HepG2 (cell line): ENCODE data around the gene SSBP4. TPM values are rescaled to one million over a fixed set of nuclear protein-coding genes. Genes with fewer than 3 reads are reported as not detected.

Source experiments
- DPF2 ChIP-seq: sonication (generic); formaldehyde crosslinking; IDR thresholded peaks from 2 replicates; pipeline ENCODE4 v1.4.0; 2020; ENCODE audit warnings: mild to moderate bottlenecking, low read depth, missing genetic modification reagents, borderline replicate concordance
- GFI1 ChIP-seq: sonication (generic); formaldehyde crosslinking; IDR thresholded peaks from 2 replicates; pipeline ENCODE4 v1.5.0; 2020; ENCODE audit warnings: missing genetic modification reagents, mild to moderate bottlenecking, borderline replicate concordance
- HNRNPK ChIP-seq: fragments of 200-400 bp; formaldehyde crosslinking; IDR thresholded peaks from 2 replicates; pipeline ENCODE4 v1.6.1; 2018; ENCODE audit warnings: low read length, low read depth, moderate library complexity, mild to moderate bottlenecking; ENCODE audit not compliant: poor library complexity, severe bottlenecking
- IRF2 ChIP-seq: IDR thresholded peaks from 2 replicates; pipeline ENCODE4 v1.6.1; 2018; ENCODE audit warnings: missing genetic modification reagents, missing compliant biosample characterization
- KDM5B ChIP-seq: sonication (generic); formaldehyde crosslinking; IDR thresholded peaks from 2 replicates; pipeline ENCODE4 v1.4.0; 2020; ENCODE audit warnings: missing genetic modification reagents, mild to moderate bottlenecking, borderline replicate concordance
- MBNL3 ChIP-seq: fragments of 250-450 bp; sonication (Bioruptor Pico); conservative IDR thresholded peaks from 2 replicates; pipeline ENCODE4 v1.8.0; 2022; ENCODE audit warnings: mild to moderate bottlenecking, inconsistent platforms
- MXD4 ChIP-seq: IDR thresholded peaks from 2 replicates; pipeline ENCODE4 v1.6.1; 2016; ENCODE audit warnings: mild to moderate bottlenecking, missing biosample characterization, missing genetic modification reagents
- PRPF4 ChIP-seq: fragments of 200-400 bp; formaldehyde crosslinking; IDR thresholded peaks from 2 replicates; pipeline ENCODE4 v1.6.1; 2016; ENCODE audit warnings: low read length, low read depth; ENCODE audit not compliant: poor library complexity, severe bottlenecking
- RAD51 ChIP-seq: fragments of 450-650 bp; IDR thresholded peaks from 2 replicates; pipeline ENCODE4 v1.6.1; 2016; ENCODE audit warnings: borderline replicate concordance
- RBFOX2 ChIP-seq: fragments of 200-400 bp; formaldehyde crosslinking; IDR thresholded peaks from 2 replicates; pipeline ENCODE4 v1.6.1; 2017; ENCODE audit warnings: low read depth, mild to moderate bottlenecking, low read length
- SIN3A ChIP-seq: IDR thresholded peaks from 2 replicates; pipeline ENCODE4 v1.6.1; 2011; ENCODE audit warnings: low read depth, mild to moderate bottlenecking, control low read depth, low read length, borderline replicate concordance
- SRSF4 ChIP-seq: fragments of 200-400 bp; formaldehyde crosslinking; IDR thresholded peaks from one replicate; pipeline ENCODE4 v1.6.1; 2018; ENCODE audit warnings: mild to moderate bottlenecking, low read depth, low read length, moderate library complexity; ENCODE audit not compliant: poor library complexity, severe bottlenecking
- TAF15 ChIP-seq: fragments of 200-400 bp; formaldehyde crosslinking; IDR thresholded peaks from one replicate; pipeline ENCODE4 v1.6.1; 2018; ENCODE audit warnings: mild to moderate bottlenecking, low read depth, low read length; ENCODE audit not compliant: poor library complexity, severe bottlenecking
- ZBTB38 ChIP-seq: sonication (generic); formaldehyde crosslinking; IDR thresholded peaks from 2 replicates; pipeline ENCODE4 v1.5.1; 2020; ENCODE audit warnings: mild to moderate bottlenecking, missing genetic modification reagents
- ZNF317 ChIP-seq: sonication (generic); formaldehyde crosslinking; IDR thresholded peaks from 2 replicates; pipeline ENCODE4 v1.5.0; 2020; ENCODE audit warnings: mild to moderate bottlenecking, missing genetic modification reagents
- ZNF546 ChIP-seq: sonication (generic); formaldehyde crosslinking; conservative IDR thresholded peaks from 2 replicates; pipeline ENCODE4 v1.8.1; 2023; ENCODE audit warnings: mild to moderate bottlenecking, missing genetic modification reagents
- ZNF558 ChIP-seq: sonication (generic); formaldehyde crosslinking; IDR thresholded peaks from 2 replicates; pipeline ENCODE4 v1.9.0; 2022; ENCODE audit warnings: mild to moderate bottlenecking, missing genetic modification reagents, borderline replicate concordance
- ZNF569 ChIP-seq: sonication (generic); formaldehyde crosslinking; IDR thresholded peaks from 2 replicates; pipeline ENCODE4 v1.5.0; 2020; ENCODE audit warnings: mild to moderate bottlenecking, missing genetic modification reagents, moderate library complexity, borderline replicate concordance
- ZNF713 ChIP-seq: sonication (generic); formaldehyde crosslinking; IDR thresholded peaks from 2 replicates; pipeline ENCODE4 v1.4.0; 2020; ENCODE audit warnings: mild to moderate bottlenecking, missing genetic modification reagents
- polyA plus RNA-seq, 8 experiments: library from polyadenylated mRNA; depleted of rRNA in 3 of 8; stranded (reverse) in 7 of 8; unstranded in 1 of 8; fragments of >200 nt; fragmentation: Illumina TruSeq in 4 of 8; extraction: Trizol in 4 of 8; gene quantifications; 2 replicates each; pipeline versions ENCODE4 v1.2.1 to v1.2.3, GENCODE V29; 2011 to 2016; ENCODE audit warnings: low read depth in 4 of 8, missing spikeins in 1 of 8, mixed read lengths in 1 of 8; ENCODE audit not compliant: insufficient read depth in 1 of 8
- total RNA-seq, 5 experiments: library from RNA; depleted of rRNA; stranded (reverse); fragments of >200 nt; fragmentation: Illumina TruSeq; extraction: Trizol; gene quantifications; 2 replicates each; pipeline ENCODE4 v1.2.3, GENCODE V29; 2016; ENCODE audit warnings: low read depth in 1 of 5
- TF ChIP-seq, protein P1 (sequence below): IDR thresholded peaks from 2 replicates; pipeline ENCODE4 v1.6.1; 2018; ENCODE audit warnings: missing genetic modification reagents, mild to moderate bottlenecking, missing compliant biosample characterization
- TF ChIP-seq, protein P2 (sequence below): IDR thresholded peaks from 2 replicates; pipeline ENCODE4 v1.6.1; 2012; ENCODE audit warnings: inconsistent platforms
- TF ChIP-seq, protein P3 (sequence below): sonication (generic); formaldehyde crosslinking; conservative IDR thresholded peaks from 2 replicates; pipeline ENCODE4 v1.5.0; 2020; ENCODE audit warnings: missing genetic modification reagents
- TF ChIP-seq, protein P4 (sequence below): IDR thresholded peaks from 2 replicates; pipeline ENCODE4 v1.6.1; 2016; ENCODE audit warnings: missing compliant biosample characterization, missing genetic modification reagents, borderline replicate concordance
- TF ChIP-seq, protein P5 (sequence below), 2 experiments: fragments of 450-650 bp in 1 of 2; sonication (generic) in 1 of 2; formaldehyde crosslinking; IDR thresholded peaks; 2 replicates each; pipeline versions ENCODE4 v1.5.0 to v1.8.0; 2020 to 2022; ENCODE audit warnings: mild to moderate bottlenecking in 1 of 2, missing genetic modification reagents in 1 of 2

The SSBP4 gene
- total and polyA plus RNA-seq, 2 of the 13 experiments (the other 11 are each of a cell fraction or from before 2014, with no cell fraction given): 20.8 to 39.5 TPM

DNA sequence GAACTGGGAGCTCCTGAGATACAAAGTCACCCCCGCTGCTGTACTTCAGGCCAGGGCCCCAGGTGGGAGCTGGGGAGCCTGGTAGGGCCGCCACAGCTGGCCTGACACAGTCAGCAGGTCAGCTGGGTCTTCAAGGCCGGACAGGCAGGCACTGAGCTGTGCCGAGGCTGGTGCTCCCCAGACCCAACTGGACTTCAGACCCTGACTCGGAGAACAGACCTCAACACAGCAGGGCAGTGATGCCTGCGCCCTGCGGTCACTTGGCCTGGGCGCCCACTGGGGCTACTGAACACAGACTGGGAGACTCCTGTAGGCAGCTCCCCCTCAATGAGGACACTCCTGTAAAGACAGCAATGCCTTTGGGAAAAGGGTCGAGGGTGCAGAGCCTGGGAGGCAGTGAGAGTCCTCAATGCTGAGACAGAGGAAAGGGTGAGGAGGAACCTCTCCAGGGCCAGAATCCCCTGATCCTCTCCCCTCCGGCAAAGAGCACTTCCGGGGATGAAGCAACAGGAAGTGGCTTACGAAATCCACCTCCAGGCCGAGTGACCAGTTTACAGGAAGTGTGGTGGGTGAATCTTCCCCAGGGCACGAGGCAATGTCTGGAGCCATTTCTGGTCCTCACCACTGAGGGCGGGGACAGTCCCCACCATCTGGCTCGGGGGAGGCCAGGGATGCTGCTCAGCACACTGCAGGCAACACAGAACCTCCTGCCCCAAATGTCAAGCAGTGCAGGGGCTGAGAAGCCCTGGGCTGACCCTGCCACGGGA is 59.5 kb downstream of the SSBP4 start (continued):
- TF ChIP-seq, protein P1, sequence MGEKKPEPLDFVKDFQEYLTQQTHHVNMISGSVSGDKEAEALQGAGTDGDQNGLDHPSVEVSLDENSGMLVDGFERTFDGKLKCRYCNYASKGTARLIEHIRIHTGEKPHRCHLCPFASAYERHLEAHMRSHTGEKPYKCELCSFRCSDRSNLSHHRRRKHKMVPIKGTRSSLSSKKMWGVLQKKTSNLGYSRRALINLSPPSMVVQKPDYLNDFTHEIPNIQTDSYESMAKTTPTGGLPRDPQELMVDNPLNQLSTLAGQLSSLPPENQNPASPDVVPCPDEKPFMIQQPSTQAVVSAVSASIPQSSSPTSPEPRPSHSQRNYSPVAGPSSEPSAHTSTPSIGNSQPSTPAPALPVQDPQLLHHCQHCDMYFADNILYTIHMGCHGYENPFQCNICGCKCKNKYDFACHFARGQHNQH (CRISPR knock-in tag): peak; percentile 92
- TF ChIP-seq MXD4 (no peak), ZNF317 (CRISPR knock-in tag) (peak; percentile 86; the same call in 1 of the 2 replicates), ZNF546 (CRISPR knock-in tag) (peak; percentile 90), RBFOX2 (peak; percentile 39; the same call in 1 of the 2 replicates), MBNL3 (no peak), IRF2 (CRISPR knock-in tag) (peak; percentile 93), ZNF558 (peak; percentile 47; the same call in 1 of the 2 replicates), SRSF4 (no peak), DPF2 (peak; percentile 65; the same call in 1 of the 2 replicates), GFI1 (CRISPR knock-in tag) (no peak; the same call in 1 of the 2 replicates), RAD51 (no peak), TAF15 (no peak), HNRNPK (no peak), PRPF4 (no peak), KDM5B (CRISPR knock-in tag) (peak; percentile 89; the same call in 1 of the 2 replicates), ZBTB38 (CRISPR knock-in tag) (peak; percentile 89), ZNF713 (CRISPR knock-in tag) (0 out of 2 replicates have a peak, but pooled peaks have one; percentile 49), ZNF569 (CRISPR knock-in tag) (no peak; the same call in 1 of the 2 replicates), SIN3A (no peak)
- TF ChIP-seq, protein P2, sequence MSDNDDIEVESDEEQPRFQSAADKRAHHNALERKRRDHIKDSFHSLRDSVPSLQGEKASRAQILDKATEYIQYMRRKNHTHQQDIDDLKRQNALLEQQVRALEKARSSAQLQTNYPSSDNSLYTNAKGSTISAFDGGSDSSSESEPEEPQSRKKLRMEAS: peak; percentile 97
- TF ChIP-seq, protein P3, sequence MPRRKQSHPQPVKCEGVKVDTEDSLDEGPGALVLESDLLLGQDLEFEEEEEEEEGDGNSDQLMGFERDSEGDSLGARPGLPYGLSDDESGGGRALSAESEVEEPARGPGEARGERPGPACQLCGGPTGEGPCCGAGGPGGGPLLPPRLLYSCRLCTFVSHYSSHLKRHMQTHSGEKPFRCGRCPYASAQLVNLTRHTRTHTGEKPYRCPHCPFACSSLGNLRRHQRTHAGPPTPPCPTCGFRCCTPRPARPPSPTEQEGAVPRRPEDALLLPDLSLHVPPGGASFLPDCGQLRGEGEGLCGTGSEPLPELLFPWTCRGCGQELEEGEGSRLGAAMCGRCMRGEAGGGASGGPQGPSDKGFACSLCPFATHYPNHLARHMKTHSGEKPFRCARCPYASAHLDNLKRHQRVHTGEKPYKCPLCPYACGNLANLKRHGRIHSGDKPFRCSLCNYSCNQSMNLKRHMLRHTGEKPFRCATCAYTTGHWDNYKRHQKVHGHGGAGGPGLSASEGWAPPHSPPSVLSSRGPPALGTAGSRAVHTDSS (CRISPR knock-in tag): no peak
- TF ChIP-seq, protein P4, sequence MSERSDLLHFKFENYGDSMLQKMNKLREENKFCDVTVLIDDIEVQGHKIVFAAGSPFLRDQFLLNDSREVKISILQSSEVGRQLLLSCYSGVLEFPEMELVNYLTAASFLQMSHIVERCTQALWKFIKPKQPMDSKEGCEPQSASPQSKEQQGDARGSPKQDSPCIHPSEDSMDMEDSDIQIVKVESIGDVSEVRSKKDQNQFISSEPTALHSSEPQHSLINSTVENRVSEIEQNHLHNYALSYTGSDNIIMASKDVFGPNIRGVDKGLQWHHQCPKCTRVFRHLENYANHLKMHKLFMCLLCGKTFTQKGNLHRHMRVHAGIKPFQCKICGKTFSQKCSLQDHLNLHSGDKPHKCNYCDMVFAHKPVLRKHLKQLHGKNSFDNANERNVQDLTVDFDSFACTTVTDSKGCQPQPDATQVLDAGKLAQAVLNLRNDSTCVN (CRISPR knock-in tag): peak; percentile 76
- TF ChIP-seq, protein P5, sequence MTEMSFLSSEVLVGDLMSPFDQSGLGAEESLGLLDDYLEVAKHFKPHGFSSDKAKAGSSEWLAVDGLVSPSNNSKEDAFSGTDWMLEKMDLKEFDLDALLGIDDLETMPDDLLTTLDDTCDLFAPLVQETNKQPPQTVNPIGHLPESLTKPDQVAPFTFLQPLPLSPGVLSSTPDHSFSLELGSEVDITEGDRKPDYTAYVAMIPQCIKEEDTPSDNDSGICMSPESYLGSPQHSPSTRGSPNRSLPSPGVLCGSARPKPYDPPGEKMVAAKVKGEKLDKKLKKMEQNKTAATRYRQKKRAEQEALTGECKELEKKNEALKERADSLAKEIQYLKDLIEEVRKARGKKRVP (CRISPR knock-in tag; IDR thresholded peaks at IDR 0.05): peak in 1 of 2 experiments; percentile 96; a peak in 2 of 4 replicates
